ENCODE results near the gene TRAPPC2L. TPM values are rescaled to one million over a fixed set of nuclear protein-coding genes. Genes with fewer than 3 reads are reported as not detected.
A peak's percentile ranks its signal among the peaks of the same experiment; 100 is the strongest.

The TRAPPC2L gene
- total and polyA plus RNA-seq, 2 of the 13 experiments (the other 11 are each of a cell fraction or from before 2014, with no cell fraction given) = 96.3 to 107 TPM

- TF ChIP-seq CEBPZ (IDR thresholded peaks at IDR 0.05; ENCODE audit: low read length) = no peak
- no peak for TF ChIP-seq XRCC5 (optimal IDR thresholded peaks at IDR 0.05; ENCODE audit: low read length)
- no peak for TF ChIP-seq ZNF232 (CRISPR knock-in tag; IDR thresholded peaks at IDR 0.05; ENCODE audit: borderline replicate concordance)
- TF ChIP-seq ZNF629 (CRISPR knock-in tag; conservative IDR thresholded peaks at IDR 0.05) = no peak
- TF ChIP-seq RFX1 (IDR thresholded peaks at IDR 0.05) = no peak
- no peak for TF ChIP-seq TEAD3 (CRISPR knock-in tag; optimal IDR thresholded peaks at IDR 0.05; ENCODE audit: borderline replicate concordance)
- TF ChIP-seq ZNF83 (CRISPR knock-in tag; IDR thresholded peaks at IDR 0.05; ENCODE audit: borderline replicate concordance) = no peak
- no peak for TF ChIP-seq RORA (CRISPR knock-in tag; IDR thresholded peaks at IDR 0.05)
- no peak for TF ChIP-seq TRIM22 (IDR thresholded peaks at IDR 0.05)
- TF ChIP-seq ZKSCAN5 (CRISPR knock-in tag; IDR thresholded peaks at IDR 0.05) = no peak
- 0 out of 2 replicates have a peak, but pooled peaks have one; percentile 16 for TF ChIP-seq MAFG (CRISPR knock-in tag; IDR thresholded peaks at IDR 0.05)
- TF ChIP-seq ZNF574 (CRISPR knock-in tag; IDR thresholded peaks at IDR 0.05) = peak; percentile 19; the same call in 1 of the 2 replicates
- no peak for TF ChIP-seq ATF2 (CRISPR knock-in tag; IDR thresholded peaks at IDR 0.05)
- TF ChIP-seq ZNF800 (CRISPR knock-in tag; IDR thresholded peaks at IDR 0.05) = 0 out of 2 replicates have a peak, but pooled peaks have one; percentile 76
- TF ChIP-seq ZNF557 (CRISPR knock-in tag; IDR thresholded peaks at IDR 0.05) = no peak
- TF ChIP-seq MEIS1 (CRISPR knock-in tag; IDR thresholded peaks at IDR 0.05; ENCODE audit: borderline replicate concordance) = no peak
- TF ChIP-seq ATF5 (CRISPR knock-in tag; IDR thresholded peaks at IDR 0.05; ENCODE audit: low read depth) = no peak
- no peak for TF ChIP-seq NKX3-1 (CRISPR knock-in tag; IDR thresholded peaks at IDR 0.05)
These were observed 23.5 kb downstream of the TRAPPC2L start (continued) for GRCh38 chr16:88880226-88881006.

Data from HepG2 (cell line).